SKM-1 treated with dmso at 0.1 percent for 144 hours (cell line): ENCODE measurements around the gene NME1.
"Not testable (repeated sequence)": the region's sequence is repeated elsewhere in the genome, so short reads cannot be mapped to it uniquely, and the experiment has no call there.

Experiments
- DNase-seq: peaks from one replicate; lab custom pipeline; 2025; ENCODE audit not compliant: unreplicated experiment; lab: John Stamatoyannopoulos, UW

NME1 gene

DNA sequence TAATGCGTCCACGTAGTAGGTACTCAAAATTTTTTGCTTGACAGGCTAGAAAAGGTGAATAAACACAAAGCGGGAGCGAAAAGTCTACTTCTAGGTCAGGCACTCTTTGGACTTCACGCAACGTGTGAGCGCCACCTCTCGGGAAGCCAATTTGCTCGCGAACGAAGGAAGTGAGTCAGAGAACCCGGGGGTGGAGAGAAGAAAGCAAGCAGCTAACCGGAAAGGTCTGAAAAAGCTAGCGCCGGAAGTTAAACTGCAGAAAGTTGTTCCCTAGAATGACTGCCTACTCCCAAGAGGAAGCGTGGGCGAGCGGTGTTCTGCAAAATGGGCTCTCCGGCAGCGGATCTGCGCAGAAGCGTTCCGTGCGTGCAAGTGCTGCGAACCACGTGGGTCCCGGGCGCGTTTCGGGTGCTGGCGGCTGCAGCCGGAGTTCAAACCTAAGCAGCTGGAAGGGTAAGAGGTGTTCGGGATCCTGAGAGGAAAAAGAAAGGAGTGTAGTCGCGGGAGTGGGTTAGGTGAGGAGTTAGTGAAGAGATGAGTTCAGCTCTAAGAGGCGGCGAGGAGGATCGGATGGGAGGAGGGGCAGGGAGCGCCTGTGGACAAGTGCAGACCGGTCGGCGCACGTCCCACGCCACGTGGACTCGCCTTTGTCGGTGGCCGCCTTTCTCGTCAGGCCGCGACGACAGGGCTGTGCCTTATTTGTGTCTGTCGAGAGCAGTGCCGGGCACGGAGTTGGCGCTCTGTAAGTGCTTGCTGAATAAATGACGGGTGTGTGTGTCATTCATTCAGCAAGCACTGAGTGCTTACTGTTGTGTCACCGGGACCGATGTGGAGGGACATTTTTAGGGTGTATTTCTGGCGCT lies at the start of gene NME1:
NME1 (plus strand) TSS at position 350 of the 863 bp plus-strand sequence. CDS start 2,096 bp downstream, outside the sequence.
- peak; percentile 99 for DNase-seq

DNA sequence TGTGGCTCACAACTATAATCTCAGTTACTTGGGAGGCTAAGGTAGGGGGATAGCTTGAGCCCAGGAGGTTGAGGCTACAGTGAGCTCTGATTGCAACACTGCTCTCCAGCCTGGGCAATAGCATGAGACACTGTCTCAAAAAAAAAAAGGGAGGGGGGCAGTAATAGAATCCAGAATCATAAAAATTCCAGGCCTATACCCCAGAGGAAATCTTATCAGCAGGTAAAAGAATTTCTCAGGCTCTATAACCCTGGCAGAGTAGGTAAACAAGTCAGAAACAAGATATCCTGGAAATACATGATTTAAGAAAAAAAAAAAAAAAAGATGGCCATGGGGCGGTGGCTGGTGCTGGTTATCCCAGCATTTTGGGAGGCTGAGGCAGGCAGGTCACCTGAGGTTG lies 45.6 kb upstream of the NME1 start:
- no peak for DNase-seq

DNA sequence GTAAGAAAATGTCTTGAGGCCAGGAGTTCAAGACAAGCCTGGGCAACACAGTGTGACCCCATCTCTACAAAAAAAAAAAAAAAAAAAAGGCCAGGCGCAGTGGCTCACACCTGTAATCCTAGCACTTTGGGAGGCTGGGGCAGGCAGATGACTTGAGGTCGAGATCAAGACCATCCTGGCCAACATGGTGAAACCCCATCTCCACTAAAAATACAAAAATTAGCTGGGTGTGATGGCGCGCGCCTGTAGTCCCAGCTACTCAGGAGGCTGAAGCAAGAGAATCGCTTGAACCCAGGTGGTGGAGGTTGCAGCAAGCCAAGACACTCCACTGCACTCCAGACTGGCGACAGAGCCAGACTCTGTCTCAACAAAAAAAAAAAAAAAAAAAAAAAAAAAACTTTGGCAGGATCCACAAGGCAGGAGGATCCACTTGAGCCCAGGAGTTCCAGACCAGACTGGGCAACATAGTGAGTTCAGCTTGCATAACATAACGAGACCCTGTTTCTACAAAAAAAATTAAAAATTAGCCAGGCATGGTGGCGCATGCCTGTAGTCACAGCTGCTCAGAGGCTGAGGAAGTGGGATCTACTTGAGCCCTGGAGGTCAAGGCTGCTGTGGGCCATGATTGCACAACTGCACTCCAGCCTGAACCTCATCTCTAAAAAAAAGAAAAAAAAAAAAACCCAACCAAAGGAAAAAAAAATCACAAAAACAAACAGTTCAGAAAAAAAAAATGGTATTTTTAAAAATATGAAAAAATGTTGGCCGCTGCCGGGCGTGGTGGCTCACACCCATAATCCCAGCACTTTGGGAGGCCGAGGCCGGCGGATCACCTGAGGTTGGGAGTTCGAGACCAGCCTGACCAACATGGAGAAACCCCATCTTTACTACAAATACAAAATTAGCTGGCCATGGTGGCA lies 40.8 kb upstream of the NME1 start:
- DNase-seq: peak; percentile 69

DNA sequence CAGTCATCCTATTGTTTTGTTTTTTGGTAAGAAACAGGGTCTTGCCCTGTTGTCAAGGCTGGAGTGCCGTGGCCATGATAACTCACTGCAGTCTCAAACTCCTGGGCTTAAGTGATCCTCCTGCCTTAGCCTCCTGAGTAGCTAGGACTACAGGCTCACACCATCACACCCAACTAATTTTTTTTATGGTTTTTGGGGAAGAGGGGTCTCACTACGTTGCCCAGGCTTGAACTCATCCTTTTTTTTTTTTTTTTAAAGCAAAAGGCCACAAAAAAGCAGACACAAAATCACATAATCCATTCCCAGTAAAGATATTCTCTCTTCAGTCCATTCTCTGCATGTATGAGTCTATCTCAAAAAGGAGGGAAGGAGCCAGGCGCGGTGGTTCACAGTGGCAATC lies 38.2 kb upstream of the NME1 start:
- DNase-seq: no peak

DNA sequence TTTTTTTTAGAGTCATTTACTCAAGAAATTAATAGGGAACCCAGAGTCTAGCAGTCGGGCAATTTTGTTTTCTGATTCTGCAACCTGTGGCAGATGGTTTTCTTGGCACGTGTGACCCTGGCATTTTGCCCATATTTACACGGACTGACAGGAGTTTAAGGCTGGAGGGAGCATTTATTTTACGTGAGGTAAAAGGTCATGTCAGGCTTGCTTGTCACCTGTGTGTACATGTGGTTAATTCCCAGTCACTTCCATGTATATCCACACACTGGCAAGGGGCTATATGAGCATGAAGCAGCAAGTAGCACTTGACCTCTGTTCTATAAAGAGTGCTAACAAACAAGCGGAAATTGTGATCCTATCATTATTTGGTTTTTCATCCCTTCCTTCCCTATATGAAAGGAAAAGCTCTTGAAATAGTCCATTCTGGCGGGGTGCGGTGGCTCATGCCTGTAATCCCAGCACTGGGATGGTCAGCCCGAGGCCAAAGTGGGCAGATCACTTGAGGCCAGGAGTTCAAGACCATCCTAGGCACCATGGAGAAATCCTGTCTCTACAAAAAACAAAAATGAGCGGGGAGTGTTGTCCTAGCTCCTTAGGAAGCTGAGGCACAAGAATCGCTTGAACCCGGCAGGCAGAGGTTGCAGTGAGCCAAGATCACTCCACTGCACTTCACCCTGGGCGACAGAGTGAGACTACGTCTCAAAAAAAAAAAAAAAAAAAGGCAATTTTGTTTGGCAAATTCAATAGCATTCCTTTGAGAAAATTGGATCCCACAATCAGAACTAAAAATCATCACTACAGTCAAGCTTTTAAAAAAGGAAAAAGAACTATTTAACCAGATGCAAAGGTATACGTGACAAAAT lies 34.8 kb upstream of the NME1 start:
- no peak for DNase-seq

DNA sequence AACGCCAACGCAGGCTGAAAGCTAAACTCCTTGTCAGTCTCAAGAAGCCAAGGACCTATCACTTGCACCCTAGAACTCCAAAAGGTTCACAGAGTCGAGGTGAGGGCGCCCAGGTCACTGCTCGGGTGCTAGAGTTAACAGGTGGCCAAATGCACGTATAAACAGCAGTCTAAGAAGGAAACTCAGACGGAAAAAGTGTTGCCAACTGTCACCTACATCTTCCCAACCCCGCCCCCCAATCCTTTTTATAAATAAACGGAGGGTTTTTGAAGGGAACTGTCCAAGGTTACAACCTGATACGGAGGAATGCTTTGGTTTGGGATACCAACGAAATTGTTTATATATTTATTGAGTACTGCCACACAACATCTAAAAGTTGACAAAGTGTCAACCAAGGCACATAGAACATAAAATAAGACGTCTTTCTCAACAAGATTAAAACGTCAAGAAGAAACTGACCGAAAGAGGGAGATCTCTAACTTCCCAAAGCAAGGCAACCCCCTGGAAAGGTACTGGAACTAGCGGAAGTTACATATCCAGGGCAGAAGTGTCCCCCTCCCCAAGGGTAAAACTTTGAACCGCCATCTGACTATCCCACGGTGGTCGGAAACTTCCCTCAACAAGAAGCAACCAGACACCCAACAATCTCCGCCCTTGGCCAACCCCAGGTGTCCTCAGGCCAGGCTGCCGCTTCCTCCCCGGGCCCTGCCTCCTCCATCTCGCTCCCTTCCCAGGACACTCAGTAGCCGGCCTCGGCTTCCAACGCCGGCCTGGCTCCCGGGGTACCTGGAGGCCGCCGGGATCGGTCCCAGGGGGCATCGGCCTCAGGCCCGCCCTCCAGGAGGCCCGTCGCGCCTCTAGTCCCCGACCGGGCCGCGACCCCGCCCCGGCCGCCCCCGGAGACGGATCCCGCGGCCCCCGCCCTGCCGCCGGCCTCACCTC lies 33.7 kb upstream of the NME1 start:
- peak; percentile 29 for DNase-seq

DNA sequence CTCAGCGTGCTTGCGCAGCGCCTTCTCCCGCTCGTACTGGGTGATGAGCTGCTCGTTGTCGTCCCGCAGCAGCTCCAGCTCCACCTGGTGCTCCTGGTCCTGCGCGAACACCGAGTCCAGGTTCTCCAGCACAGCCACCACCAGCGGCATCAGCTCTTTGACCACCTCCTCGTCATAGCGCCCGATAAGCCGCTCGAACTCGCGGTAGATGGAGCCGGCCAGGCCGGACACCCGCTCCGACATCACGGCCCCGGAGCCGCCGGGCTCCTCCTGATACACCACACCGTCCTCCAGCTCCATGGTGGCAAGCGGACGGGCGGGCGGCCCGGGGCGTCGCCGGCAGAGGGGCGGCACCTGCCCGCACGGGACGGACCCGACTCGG lies 33.0 kb upstream of the NME1 start:
- DNase-seq: no peak

DNA sequence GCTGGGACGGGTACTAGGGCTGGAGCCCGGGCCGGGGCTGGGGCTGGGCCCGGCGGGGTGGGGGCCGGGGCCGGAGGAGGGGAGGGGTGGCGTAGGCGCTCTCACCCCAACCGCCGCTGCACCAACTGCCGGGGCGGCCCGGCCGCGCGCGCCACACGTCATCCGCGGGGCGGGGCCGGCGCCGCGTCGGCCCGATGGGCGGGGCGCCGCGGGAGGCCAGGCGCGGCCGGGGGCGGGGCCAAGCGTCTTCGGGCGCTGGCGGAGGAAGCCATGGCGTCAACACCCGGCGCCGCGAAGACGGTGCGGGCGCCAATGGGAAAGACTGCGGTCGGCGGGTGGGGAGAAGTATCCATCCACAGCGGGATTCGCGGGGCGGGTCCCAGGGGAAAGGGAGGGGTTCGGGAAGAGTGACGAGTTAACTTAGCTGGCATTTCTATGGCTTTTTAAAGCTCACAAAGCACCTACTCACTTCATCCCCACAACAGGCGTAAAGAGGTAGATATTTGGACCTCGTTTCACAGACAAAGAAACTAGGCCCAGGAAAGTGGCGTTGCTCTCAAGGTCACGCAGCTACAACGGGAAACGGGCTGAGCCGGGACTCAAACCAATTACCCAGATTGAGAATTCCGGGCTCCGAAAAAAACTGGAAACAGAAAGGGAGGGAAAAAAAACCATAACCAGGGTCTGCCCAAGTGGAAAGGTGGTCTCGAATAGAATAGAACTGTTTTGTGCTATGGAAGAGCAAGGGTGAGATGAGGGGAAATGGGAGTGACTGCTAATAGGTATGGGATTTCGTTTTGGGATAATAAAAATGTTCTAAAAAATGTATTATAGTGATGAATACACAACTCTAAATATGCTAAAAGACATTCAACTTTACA lies 32.4 kb upstream of the NME1 start, which contains the start of gene SPAG9:
SPAG9 (minus strand) TSS at position 130 of the 881 bp plus-strand sequence. CDS start 212 bp downstream, outside the sequence.
- DNase-seq: peak; percentile 93

DNA sequence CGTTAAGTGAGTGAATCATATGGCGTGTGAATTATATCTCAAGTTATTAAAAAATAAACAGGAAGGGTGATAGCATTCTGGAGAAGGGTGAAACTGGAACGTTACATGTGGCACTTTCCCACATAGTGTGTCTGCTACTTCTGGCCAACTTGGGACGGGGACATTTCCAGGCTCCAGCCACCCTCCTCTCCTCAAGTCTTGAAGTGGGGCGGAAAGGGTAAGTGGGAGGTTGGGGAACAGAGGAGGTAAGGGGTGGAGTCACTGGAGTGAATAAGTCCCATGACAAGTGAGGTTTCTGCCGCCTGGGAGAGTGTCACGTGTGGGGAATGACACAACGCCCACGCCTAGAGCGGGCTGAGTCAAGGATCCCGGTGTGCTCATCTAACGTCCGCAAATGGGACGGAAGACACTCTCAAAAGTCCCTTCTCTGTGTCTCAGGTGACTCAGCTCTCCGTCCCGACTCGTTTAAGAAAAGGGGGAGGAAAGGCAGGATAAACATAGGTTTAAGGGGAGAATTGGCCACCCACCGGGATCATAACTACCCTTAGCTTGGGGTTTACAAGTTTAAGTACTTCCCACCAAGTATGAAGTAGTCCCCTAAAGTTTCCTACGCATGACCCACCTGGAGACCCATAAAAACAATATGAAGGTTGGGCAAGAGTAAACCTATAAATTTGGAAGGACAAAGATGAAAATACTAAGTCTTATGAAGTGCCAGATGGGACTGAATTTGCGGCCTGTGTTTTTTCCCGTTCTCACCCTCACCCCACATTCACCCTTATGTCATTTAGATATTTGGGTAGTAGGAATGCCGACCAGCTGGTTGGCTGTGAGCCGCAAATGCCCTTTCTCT lies 31.5 kb upstream of the NME1 start:
- peak; percentile 91 for DNase-seq

DNA sequence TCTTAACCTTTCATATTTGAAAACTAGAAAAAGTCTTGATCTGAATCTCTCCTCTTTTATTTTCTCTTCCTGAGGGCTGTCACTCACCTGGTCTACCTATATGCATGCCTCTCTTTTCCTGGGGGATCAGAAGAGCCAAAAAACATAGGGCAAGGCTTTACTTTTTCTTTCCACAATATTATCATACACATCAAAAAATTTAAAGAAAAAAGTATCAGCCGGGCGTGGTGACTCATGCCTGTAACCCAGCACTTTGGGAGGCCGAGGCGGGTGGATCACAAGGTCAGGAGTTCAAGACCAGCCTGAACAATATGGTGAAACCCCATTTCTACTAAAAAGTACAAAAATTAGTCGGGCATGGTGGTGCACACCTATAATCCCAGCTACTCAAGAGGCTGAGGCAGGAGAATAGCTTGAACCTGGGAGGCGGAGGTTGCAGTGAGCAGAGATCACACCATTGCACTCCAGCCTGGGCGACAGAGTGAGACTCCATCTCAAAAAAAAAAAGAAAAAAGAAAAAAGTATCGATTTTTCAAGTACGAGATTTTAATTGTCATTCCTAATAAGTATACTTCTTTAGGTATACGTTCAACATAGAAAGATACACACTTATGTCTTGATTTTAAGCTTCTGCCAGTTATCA lies 30.8 kb upstream of the NME1 start:
- not testable (repeated sequence) for DNase-seq

DNA sequence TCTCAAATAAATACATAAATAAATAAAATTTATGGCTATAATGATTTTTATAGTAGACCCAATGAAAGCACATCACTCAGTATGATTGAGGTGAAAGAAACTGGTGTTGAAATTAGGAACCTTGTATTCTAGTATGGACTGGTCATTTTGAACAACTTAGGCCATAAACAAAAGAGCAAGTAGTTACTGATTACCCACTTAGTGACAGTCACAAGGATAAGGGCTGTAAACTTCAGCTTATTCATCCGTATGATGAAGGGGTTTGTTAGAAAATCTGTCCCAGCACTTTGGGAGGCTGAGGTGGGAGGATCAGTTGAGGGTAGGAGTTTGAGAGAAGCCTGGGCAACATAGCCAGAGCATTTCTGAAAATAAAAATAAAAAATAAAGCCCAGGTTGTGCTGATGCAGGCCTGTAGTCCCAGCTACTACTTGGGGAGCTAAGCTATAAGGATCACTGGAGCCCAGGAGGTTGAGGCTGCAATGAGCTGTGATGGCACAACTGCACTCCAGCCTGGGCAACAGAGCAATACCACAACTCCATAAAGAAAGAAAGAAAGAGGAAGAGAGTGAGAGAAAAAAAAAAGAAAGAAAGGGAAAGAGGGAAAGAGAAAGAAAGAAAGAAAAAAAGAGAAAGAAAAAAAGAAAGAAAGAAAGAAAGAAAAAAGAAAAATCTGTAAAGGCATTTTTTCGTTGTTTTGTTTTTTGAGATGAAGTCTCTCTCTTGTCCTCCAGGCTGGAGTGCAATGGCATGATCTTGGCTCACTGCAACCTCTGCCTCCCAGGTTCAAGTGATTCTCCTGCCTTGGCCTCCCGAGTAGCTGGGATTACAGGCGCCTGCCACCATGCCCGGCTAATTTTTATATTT lies 28.5 kb upstream of the NME1 start:
- DNase-seq: no peak

DNA sequence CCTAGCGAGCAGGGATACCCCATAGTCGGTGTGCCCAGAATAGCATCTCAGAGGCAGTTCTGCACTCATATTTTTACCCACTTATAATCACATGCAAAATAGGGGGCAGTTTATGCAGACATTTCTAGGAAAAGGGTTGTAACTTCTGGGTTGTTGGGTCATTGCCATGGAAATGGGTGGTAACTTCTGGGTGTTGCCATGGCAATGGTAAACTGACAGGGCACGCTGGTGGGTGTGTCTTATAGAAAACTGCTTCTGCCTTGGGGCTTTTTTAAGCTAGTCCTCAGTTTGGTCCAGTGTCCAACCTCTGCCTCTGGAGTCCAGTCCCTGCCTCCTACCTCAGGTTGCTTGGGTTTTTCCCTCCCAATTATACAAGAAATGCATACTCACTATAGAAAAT lies 25.3 kb upstream of the NME1 start:
- no peak for DNase-seq

DNA sequence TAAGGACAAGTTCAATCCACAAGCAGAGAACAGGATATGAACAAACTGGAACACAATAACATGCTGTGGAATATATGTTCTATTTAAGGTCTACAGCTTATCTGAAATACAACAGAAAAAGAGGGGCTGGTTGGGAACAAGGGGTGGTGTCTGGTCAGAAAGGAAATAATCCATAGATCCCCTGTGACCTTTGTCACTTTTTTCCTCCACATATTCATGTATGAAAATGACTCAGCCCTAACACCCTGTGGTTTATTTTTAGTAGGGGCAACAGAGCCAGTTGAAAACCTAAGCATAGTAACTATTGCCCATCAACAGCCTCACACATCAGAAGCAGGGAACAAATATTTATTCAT lies 20.4 kb upstream of the NME1 start:
- DNase-seq: no peak

DNA sequence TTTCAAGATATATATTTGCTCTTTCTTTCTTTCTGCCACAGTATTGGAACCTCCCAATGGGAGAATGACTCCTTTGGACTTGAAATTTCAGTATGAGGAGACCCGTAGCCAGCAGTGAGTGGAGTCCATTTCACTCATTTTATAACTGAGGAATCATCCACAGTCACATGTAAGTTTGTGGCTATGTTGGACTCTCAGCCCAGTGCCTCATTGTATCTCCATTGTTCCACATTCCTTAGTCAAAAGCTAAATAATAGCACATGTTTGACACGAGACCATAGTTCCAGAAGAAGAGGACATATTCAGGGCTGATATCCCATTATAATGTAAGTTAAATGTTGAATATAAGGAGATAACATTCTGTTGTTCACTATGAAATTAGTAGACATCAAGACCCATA lies 20.0 kb upstream of the NME1 start:
- no peak for DNase-seq

DNA sequence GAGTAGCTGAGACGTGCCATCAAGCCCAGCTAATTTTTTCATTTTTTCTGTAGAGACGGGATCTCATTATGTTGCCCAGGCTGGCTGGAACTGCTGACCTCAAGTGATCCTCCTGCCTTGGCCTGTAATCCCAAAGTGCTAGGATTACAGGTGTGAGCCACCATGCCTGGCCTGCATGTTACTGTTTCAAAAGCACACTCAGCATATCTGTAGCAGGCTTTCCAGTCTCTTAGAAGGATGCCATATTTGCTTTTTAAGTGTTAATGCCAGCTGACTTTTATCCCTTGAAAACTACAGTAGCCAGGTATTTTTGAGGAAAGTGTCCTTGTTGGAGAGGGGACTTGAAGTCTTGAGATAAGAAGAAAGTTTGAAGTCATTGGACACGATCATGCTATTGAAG lies 17.4 kb upstream of the NME1 start:
- no peak for DNase-seq

DNA sequence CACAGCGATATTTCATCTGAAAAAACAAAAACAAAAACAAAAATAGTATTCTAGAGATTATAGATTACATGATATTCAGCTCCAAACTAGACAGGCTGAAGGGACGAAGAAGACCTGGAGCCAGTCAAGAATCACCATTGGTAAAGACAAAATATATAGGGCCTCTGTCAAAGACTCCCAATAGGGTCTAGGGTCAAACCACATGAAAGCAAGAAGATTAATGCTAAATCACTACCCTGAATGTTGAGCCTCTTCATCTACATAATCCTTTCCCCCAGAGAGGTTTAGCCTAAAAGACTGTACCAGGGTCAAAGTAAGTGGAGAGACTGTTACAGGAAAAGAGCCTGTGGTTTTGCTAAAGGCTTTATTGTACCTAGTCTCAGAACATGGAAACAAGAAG lies 10.8 kb upstream of the NME1 start:
- DNase-seq: no peak
